LHCN-M2 (cell line): ENCODE measurements around the gene NKAPD1. TPM values are rescaled to one million over a fixed set of nuclear protein-coding genes. Genes with fewer than 3 reads are reported as not detected.

Experiments used
- total RNA-seq: library from RNA; depleted of rRNA; stranded (reverse); fragments of >200 nt; gene quantifications from 2 replicates; pipeline ENCODE4 v1.2.3, GENCODE V29; 2014; rRNA removed

NKAPD1 gene
- total RNA-seq, 1 experiment from 2014 or later = 27.5 TPM

Other genes with a start within 250 kb of the NKAPD1 start
- 41.2 and 44.4 TPM in 2 replicates for gene ALG9, start 202.7 kb upstream of the NKAPD1 start, total RNA-seq
- 2.8 and 2.9 TPM in 2 replicates for gene FDXACB1, start 195.1 kb upstream of the NKAPD1 start, total RNA-seq
- gene CFAP68, start 194.8 kb upstream of the NKAPD1 start, total RNA-seq = 19.9 and 27.1 TPM in 2 replicates
- 69.9 and 70.6 TPM in 2 replicates for gene CRYAB, start 162.5 kb upstream of the NKAPD1 start, total RNA-seq
- gene HSPB2, start 161.6 kb upstream of the NKAPD1 start, total RNA-seq = 0.58 and 1.6 TPM in 2 replicates
- 1.2 and 2.1 TPM in 2 replicates for gene C11orf52, start 155.4 kb upstream of the NKAPD1 start, total RNA-seq
- gene DIXDC1, start 137.0 kb upstream of the NKAPD1 start, total RNA-seq = 17.0 and 17.1 TPM in 2 replicates
- 45.2 and 47.6 TPM in 2 replicates for gene DLAT, start 48.9 kb upstream of the NKAPD1 start, total RNA-seq
- gene PIH1D2, start 282 bp upstream of the NKAPD1 start, total RNA-seq = 1.5 and 2.0 TPM in 2 replicates
- 17.2 and 30.4 TPM in 2 replicates for gene TIMM8B, start 12.5 kb downstream of the NKAPD1 start, total RNA-seq
- 86.6 and 99.8 TPM in 2 replicates for gene SDHD, start 12.6 kb downstream of the NKAPD1 start, total RNA-seq
- 0.23 and 1.2 TPM in 2 replicates for gene IL18, start 89.8 kb downstream of the NKAPD1 start, total RNA-seq
- not detected in 2 replicates for gene TEX12, start 93.1 kb downstream of the NKAPD1 start, total RNA-seq
- gene BCO2, start 101.2 kb downstream of the NKAPD1 start, total RNA-seq = 0.19 and 0.23 TPM in 2 replicates
- 28.3 and 30.1 TPM in 2 replicates for gene PTS, start 152.1 kb downstream of the NKAPD1 start, total RNA-seq
- gene PLET1, start 186.6 kb downstream of the NKAPD1 start, total RNA-seq = not detected in 2 replicates